ENCODE measurements around the gene NTNG2.

GRCh38 chr9:132147331-132147730 is 14.5 kb upstream of the NTNG2 start:
- TF ChIP-seq EZH2 (IDR thresholded peaks at IDR 0.05) (no peak), CTCF (IDR thresholded peaks at IDR 0.05) (no peak)
